ENCODE data around the gene DPRX.
A peak's percentile ranks its signal among the peaks of the same experiment; 100 is the strongest.

The DPRX gene

DNA sequence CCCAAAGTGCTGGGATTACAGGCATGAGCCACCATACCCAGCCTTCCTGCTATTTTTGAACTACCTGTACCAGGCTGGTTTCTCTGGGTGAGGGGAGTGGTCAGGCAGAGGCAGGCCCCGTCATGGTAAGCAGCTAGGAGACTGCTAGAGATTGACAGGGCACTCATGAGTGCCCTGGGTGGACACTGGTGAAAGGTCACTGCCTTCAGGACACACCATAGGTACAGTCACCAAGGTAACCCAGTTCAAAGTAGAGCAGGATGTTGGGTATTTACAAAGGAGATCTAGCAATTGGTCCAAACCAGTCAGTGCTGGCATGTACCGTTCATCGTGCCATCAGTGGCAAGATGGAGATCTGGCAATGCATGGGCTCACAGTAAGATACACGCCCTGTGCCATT, 25.5 kb downstream of the DPRX start:
- TF ChIP-seq TEAD4 (IDR thresholded peaks at IDR 0.05) (no peak), FOXM1 (IDR thresholded peaks at IDR 0.05; ENCODE audit: borderline replicate concordance, low read depth) (no peak), YY1 (IDR thresholded peaks at IDR 0.05; ENCODE audit: low read depth) (no peak), EP300 (IDR thresholded peaks at IDR 0.05; ENCODE audit: borderline replicate concordance) (no peak), MAX (IDR thresholded peaks at IDR 0.05) (no peak), RAD21 (IDR thresholded peaks at IDR 0.05; ENCODE audit: low read depth) (no peak), TCF12 (IDR thresholded peaks at IDR 0.05; ENCODE audit: low read depth) (no peak), CEBPB (IDR thresholded peaks at IDR 0.05) (no peak), TAF1 (IDR thresholded peaks at IDR 0.05; ENCODE audit: low read depth) (no peak), ZBTB7A (IDR thresholded peaks at IDR 0.05; ENCODE audit: low read depth) (no peak), NFIC (IDR thresholded peaks at IDR 0.05) (no peak), EGR1 (IDR thresholded peaks at IDR 0.05) (no peak), CREB1 (IDR thresholded peaks at IDR 0.05; ENCODE audit: low read depth) (no peak)
- TF ChIP-seq, protein P1, sequence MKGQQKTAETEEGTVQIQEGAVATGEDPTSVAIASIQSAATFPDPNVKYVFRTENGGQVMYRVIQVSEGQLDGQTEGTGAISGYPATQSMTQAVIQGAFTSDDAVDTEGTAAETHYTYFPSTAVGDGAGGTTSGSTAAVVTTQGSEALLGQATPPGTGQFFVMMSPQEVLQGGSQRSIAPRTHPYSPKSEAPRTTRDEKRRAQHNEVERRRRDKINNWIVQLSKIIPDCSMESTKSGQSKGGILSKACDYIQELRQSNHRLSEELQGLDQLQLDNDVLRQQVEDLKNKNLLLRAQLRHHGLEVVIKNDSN (IDR thresholded peaks at IDR 0.05): no peak
- TF ChIP-seq, protein P2, sequence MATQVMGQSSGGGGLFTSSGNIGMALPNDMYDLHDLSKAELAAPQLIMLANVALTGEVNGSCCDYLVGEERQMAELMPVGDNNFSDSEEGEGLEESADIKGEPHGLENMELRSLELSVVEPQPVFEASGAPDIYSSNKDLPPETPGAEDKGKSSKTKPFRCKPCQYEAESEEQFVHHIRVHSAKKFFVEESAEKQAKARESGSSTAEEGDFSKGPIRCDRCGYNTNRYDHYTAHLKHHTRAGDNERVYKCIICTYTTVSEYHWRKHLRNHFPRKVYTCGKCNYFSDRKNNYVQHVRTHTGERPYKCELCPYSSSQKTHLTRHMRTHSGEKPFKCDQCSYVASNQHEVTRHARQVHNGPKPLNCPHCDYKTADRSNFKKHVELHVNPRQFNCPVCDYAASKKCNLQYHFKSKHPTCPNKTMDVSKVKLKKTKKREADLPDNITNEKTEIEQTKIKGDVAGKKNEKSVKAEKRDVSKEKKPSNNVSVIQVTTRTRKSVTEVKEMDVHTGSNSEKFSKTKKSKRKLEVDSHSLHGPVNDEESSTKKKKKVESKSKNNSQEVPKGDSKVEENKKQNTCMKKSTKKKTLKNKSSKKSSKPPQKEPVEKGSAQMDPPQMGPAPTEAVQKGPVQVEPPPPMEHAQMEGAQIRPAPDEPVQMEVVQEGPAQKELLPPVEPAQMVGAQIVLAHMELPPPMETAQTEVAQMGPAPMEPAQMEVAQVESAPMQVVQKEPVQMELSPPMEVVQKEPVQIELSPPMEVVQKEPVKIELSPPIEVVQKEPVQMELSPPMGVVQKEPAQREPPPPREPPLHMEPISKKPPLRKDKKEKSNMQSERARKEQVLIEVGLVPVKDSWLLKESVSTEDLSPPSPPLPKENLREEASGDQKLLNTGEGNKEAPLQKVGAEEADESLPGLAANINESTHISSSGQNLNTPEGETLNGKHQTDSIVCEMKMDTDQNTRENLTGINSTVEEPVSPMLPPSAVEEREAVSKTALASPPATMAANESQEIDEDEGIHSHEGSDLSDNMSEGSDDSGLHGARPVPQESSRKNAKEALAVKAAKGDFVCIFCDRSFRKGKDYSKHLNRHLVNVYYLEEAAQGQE (IDR thresholded peaks at IDR 0.05; ENCODE audit: low read depth): no peak

DNA sequence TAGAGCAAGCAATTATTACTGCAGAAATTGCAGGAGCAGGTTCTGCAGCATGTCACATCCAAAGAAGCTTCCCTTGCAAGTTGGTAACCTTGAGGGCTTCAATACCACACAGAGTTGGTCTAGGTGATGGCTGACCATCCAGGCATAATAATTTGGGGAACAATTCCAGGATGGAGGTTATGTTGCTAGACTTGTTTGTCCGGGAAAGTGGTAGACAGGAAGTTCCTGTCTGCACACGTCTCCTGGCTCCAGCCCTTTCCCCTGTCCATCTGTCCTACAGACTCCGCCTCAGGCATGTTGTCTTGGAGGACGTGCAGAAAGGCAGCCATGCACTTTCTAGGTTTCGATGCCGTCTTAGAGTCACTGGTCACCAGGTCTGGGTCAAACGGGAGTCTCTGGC, 26.0 kb downstream of the DPRX start:
- TF ChIP-seq, protein P1 (IDR thresholded peaks at IDR 0.05): no peak
- TF ChIP-seq CREB1 (IDR thresholded peaks at IDR 0.05; ENCODE audit: low read depth): no peak
- TF ChIP-seq, protein P2 (IDR thresholded peaks at IDR 0.05; ENCODE audit: low read depth): no peak
- no peak for TF ChIP-seq MAX (IDR thresholded peaks at IDR 0.05)
- TF ChIP-seq TEAD4 (IDR thresholded peaks at IDR 0.05): no peak
- TF ChIP-seq EP300 (IDR thresholded peaks at IDR 0.05; ENCODE audit: borderline replicate concordance): no peak

- TF ChIP-seq RAD21 (IDR thresholded peaks at IDR 0.05; ENCODE audit: low read depth) (peak; percentile 22; the same call in 1 of the 2 replicates), EGR1 (IDR thresholded peaks at IDR 0.05) (no peak), TAF1 (IDR thresholded peaks at IDR 0.05; ENCODE audit: low read depth) (no peak), TEAD4 (IDR thresholded peaks at IDR 0.05) (no peak), CREB1 (IDR thresholded peaks at IDR 0.05; ENCODE audit: low read depth) (no peak), TCF12 (IDR thresholded peaks at IDR 0.05; ENCODE audit: low read depth) (no peak), NFIC (IDR thresholded peaks at IDR 0.05) (no peak)
- TF ChIP-seq, protein P1 (IDR thresholded peaks at IDR 0.05): no peak
These were observed 27.5 kb downstream of the DPRX start for GRCh38 chr19:53659292-53659691.

DNA sequence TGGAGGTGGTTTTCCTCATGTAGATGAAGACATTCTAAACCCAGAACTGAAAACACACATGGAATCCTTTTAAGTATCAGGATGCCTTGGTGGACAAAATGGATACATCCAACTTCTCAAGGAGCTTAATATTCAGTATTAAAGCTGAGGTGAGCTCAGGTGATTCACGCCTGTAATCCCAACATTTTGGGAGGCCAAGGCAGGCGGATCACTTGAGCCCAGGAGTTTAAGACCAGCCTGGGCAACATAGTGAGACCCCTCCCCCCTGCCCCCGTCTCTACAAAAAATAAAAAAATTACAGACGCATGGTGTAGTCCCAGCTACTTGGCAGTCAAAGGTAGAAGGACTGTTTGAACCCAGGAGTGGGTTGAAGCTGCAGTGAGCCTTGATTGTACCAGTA, 28.8 kb downstream of the DPRX start:
- no peak for TF ChIP-seq NFIC (IDR thresholded peaks at IDR 0.05)

DNA sequence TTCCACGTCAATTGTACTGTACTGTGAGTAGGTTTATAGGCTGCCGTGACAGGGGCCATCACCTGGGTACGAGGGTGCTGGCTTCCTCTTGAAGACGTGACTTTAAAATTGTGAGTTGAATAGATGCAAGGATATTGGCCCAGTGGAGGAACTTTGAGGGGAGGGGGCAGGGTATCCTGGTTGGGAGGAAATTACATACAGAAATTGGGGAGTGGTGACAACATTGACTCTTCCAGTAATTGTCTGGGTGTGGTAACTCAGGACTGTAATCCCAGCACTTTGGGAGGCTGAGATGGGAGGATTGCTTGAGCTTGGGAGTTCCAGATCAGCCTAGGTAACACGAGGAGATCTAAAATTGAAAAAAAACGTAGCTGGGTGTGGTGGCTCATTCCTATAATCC, 30.4 kb downstream of the DPRX start:
- TF ChIP-seq TAF1 (IDR thresholded peaks at IDR 0.05; ENCODE audit: low read depth): no peak
- TF ChIP-seq TCF12 (IDR thresholded peaks at IDR 0.05; ENCODE audit: low read depth): no peak
- no peak for TF ChIP-seq EGR1 (IDR thresholded peaks at IDR 0.05)
- no peak for TF ChIP-seq MAX (IDR thresholded peaks at IDR 0.05)
- TF ChIP-seq RAD21 (IDR thresholded peaks at IDR 0.05; ENCODE audit: low read depth): no peak
- TF ChIP-seq FOXM1 (IDR thresholded peaks at IDR 0.05; ENCODE audit: borderline replicate concordance, low read depth): no peak

DNA sequence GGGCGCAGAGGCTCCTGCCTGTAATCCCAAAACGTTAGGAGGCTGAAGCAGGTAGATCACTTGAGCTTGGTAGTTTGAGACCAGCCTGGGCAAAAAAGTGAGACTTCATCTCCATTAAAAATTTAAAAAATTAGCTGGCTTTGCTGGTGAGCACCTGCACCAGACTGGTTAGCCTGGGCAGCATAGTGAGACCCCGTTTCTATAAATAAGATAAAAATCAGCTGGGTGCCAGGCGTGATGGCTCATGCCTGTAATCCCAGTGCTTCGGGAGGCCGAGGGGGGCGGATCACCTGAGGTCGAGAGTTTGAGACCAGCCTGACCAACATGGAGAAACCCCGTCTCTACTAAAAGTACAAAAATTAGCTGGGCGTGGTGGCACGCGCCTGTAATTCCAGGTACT, 32.4 kb downstream of the DPRX start:
- TF ChIP-seq EP300 (IDR thresholded peaks at IDR 0.05; ENCODE audit: borderline replicate concordance): no peak

DNA sequence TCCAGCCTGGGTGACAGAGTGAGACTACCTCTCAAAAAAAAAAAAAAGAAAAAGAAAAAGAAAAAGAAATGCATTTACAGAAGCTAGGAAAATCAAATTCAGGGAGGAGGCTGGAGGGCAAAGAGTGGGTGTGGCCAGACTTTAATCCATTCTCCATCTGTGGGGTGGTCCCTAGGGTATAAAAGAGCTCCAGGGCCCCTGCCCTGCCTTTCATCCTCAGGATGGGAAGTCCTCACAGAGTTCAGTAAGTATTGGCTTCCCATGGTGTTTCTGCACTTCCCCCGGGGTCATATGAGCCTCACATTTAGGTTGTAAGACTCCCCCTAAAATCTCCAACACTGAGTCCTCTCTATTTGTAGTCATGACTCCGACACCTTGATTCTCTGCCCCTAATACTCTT, 33.0 kb downstream of the DPRX start:
- no peak for TF ChIP-seq FOXM1 (IDR thresholded peaks at IDR 0.05; ENCODE audit: borderline replicate concordance, low read depth)
- TF ChIP-seq CREB1 (IDR thresholded peaks at IDR 0.05; ENCODE audit: low read depth): no peak
- no peak for TF ChIP-seq EP300 (IDR thresholded peaks at IDR 0.05; ENCODE audit: borderline replicate concordance)
- TF ChIP-seq TCF12 (IDR thresholded peaks at IDR 0.05; ENCODE audit: low read depth): no peak
- no peak for TF ChIP-seq YY1 (IDR thresholded peaks at IDR 0.05; ENCODE audit: low read depth)
- no peak for TF ChIP-seq TAF1 (IDR thresholded peaks at IDR 0.05; ENCODE audit: low read depth)
- no peak for TF ChIP-seq CEBPB (IDR thresholded peaks at IDR 0.05)
- no peak for TF ChIP-seq TEAD4 (IDR thresholded peaks at IDR 0.05)
- TF ChIP-seq, protein P2 (IDR thresholded peaks at IDR 0.05; ENCODE audit: low read depth): no peak

Data from Ishikawa (cell line).